ENCODE measurements around the gene NR2C1.
"Not testable (repeated sequence)": the region's sequence is repeated elsewhere in the genome, so short reads cannot be mapped to it uniquely, and the experiment has no call there.

DNA sequence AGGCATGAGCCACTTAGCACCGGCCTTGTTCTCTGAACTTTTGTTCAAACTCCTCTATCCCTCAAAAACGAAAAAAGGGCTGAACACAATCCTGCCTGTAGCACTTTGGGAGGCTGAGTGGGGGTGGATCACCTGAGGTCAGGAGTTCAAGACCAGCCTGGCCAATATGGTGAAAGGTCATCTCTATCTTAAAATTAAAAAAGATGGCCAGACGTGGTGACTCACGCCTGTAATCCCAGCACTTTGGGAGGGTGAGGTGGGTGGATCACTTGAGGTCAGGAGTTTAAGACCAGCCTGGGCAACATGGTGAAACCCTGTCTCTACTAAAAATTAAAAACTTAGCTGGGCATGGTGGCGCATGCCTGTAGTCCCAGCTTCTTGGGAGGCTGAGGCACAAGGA, 28.5 kb upstream of the NR2C1 start:
- TF ChIP-seq POLR2AphosphoS5 (IDR thresholded peaks at IDR 0.05; ENCODE audit: control insufficient read depth, insufficient read depth, low read depth, low read length); ZFP1 (CRISPR knock-in tag; IDR thresholded peaks at IDR 0.05); SP1 (CRISPR knock-in tag; IDR thresholded peaks at IDR 0.05); SIX5 (IDR thresholded peaks at IDR 0.05; ENCODE audit: borderline replicate concordance in 1 of 2, insufficient read depth in 1 of 2, low read depth in 1 of 2, low read length in 2 of 2); PCBP2 (IDR thresholded peaks at IDR 0.05; ENCODE audit: low read depth, low read length, poor library complexity, severe bottlenecking); KDM5B (IDR thresholded peaks at IDR 0.05; ENCODE audit: insufficient replicate concordance, low read depth, low read length); MEF2A (IDR thresholded peaks at IDR 0.05; ENCODE audit: control insufficient read depth, low read depth, low read length): not testable (repeated sequence)
- 0 out of 2 replicates have a peak, but pooled peaks have one; percentile 15 for TF ChIP-seq DPF2 (IDR thresholded peaks at IDR 0.05)
- TF ChIP-seq, protein P1, sequence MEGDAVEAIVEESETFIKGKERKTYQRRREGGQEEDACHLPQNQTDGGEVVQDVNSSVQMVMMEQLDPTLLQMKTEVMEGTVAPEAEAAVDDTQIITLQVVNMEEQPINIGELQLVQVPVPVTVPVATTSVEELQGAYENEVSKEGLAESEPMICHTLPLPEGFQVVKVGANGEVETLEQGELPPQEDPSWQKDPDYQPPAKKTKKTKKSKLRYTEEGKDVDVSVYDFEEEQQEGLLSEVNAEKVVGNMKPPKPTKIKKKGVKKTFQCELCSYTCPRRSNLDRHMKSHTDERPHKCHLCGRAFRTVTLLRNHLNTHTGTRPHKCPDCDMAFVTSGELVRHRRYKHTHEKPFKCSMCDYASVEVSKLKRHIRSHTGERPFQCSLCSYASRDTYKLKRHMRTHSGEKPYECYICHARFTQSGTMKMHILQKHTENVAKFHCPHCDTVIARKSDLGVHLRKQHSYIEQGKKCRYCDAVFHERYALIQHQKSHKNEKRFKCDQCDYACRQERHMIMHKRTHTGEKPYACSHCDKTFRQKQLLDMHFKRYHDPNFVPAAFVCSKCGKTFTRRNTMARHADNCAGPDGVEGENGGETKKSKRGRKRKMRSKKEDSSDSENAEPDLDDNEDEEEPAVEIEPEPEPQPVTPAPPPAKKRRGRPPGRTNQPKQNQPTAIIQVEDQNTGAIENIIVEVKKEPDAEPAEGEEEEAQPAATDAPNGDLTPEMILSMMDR (IDR thresholded peaks at IDR 0.05 in 2 of 3, conservative IDR thresholded peaks at IDR 0.05 in 1 of 3; ENCODE audit: insufficient read depth in 2 of 3, low read depth in 1 of 3, low read length in 3 of 3) = not testable (repeated sequence)
- TF ChIP-seq, protein P2, sequence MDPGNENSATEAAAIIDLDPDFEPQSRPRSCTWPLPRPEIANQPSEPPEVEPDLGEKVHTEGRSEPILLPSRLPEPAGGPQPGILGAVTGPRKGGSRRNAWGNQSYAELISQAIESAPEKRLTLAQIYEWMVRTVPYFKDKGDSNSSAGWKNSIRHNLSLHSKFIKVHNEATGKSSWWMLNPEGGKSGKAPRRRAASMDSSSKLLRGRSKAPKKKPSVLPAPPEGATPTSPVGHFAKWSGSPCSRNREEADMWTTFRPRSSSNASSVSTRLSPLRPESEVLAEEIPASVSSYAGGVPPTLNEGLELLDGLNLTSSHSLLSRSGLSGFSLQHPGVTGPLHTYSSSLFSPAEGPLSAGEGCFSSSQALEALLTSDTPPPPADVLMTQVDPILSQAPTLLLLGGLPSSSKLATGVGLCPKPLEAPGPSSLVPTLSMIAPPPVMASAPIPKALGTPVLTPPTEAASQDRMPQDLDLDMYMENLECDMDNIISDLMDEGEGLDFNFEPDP (CRISPR knock-in tag; IDR thresholded peaks at IDR 0.05) = not testable (repeated sequence)

Data from K562 (cell line).